CD14-positive monocyte (primary cell): ENCODE measurements around the gene SNX14. TPM values are rescaled to one million over a fixed set of nuclear protein-coding genes. Genes with fewer than 3 reads are reported as not detected.
"Not testable (repeated sequence)": the region's sequence is repeated elsewhere in the genome, so short reads cannot be mapped to it uniquely, and the experiment has no call there.

Source experiments
- DNase-seq, 3 donors: peaks; one replicate each; pipeline ENCODE4 v3.0.0-alpha.2; 2011 to 2022
- H2AFZ ChIP-seq: 2 replicates; pipeline ENCODE4 v1.6.0; 2012; ENCODE audit warnings: mild to moderate bottlenecking, low read depth, low read length, inconsistent platforms; ENCODE audit not compliant: insufficient read depth, poor library complexity, severe bottlenecking
- H3K27ac ChIP-seq, 2 donors: 1 replicate in 1 of 2; 2 replicates in 1 of 2; pipeline ENCODE4 v1.5.1; 2012 to 2013; ENCODE audit warnings: low read length in 2 of 2, control low read depth in 1 of 2, inconsistent platforms in 1 of 2, low read depth in 1 of 2, mild to moderate bottlenecking in 1 of 2
- H3K27me3 ChIP-seq, 2 donors: one replicate each; pipeline versions ENCODE4 v1.6.0 to v1.6.1; 2011 to 2013; ENCODE audit warnings: low read length in 2 of 2; ENCODE audit not compliant: control insufficient read depth in 2 of 2, insufficient read depth in 2 of 2
- H3K36me3 ChIP-seq, 2 donors: replicated peaks in 1 of 2; 1 replicate in 1 of 2; 2 replicates in 1 of 2; pipeline versions ENCODE4 v1.5.1 to v1.6.1; 2012 to 2013; ENCODE audit warnings: low read length in 2 of 2, control low read depth in 1 of 2, inconsistent platforms in 1 of 2, mild to moderate bottlenecking in 1 of 2; ENCODE audit not compliant: insufficient read depth in 2 of 2, control insufficient read depth in 1 of 2
- H3K4me1 ChIP-seq, 2 donors: 1 replicate in 1 of 2; 2 replicates in 1 of 2; pipeline versions ENCODE4 v1.5.1 to v1.6.1; 2012 to 2013; ENCODE audit warnings: low read length in 2 of 2, control low read depth in 1 of 2, inconsistent platforms in 1 of 2, mild to moderate bottlenecking in 1 of 2, moderate library complexity in 1 of 2; ENCODE audit not compliant: insufficient read depth in 2 of 2, control insufficient read depth in 1 of 2
- H3K4me2 ChIP-seq: replicated peaks from 2 replicates; pipeline ENCODE3; 2012; ENCODE audit warnings: low read length, moderate library complexity, mild to moderate bottlenecking; ENCODE audit not compliant: poor library complexity, severe bottlenecking; ENCODE audit errors: extremely low read depth
- H3K4me3 ChIP-seq, 3 experiments: fragments of 200-600 bp in 1 of 3; sonication (generic) in 1 of 3; replicated peaks in 1 of 3; 1 replicate in 2 of 3; 2 replicates in 1 of 3; pipeline ENCODE4 v1.5.1; 2011 to 2013; ENCODE audit warnings: low read length in 3 of 3, mild to moderate bottlenecking in 3 of 3, control low read depth in 2 of 3, low read depth in 2 of 3, inconsistent platforms in 1 of 3, moderate library complexity in 1 of 3
- H3K79me2 ChIP-seq: 2 replicates; pipeline ENCODE4 v1.6.0; 2012; ENCODE audit warnings: mild to moderate bottlenecking, control low read depth, inconsistent platforms, low read length, moderate library complexity; ENCODE audit not compliant: insufficient read depth
- H3K9ac ChIP-seq: 2 replicates; pipeline ENCODE4 v1.6.0; 2017; ENCODE audit warnings: low read length, mild to moderate bottlenecking; ENCODE audit not compliant: insufficient read depth, poor library complexity, severe bottlenecking
- H3K9me3 ChIP-seq, 2 donors: replicated peaks in 1 of 2; 1 replicate in 1 of 2; 2 replicates in 1 of 2; pipeline versions ENCODE4 v1.5.1 to v1.6.1; 2012 to 2013; ENCODE audit warnings: low read length in 2 of 2, control low read depth in 1 of 2; ENCODE audit not compliant: control insufficient read depth in 1 of 2, insufficient read depth in 1 of 2
- H4K20me1 ChIP-seq: 2 replicates; pipeline ENCODE4 v1.6.0; 2012; ENCODE audit warnings: mild to moderate bottlenecking, low read length, control low read depth, moderate library complexity; ENCODE audit not compliant: insufficient read depth
- H3K27ac Mint-ChIP-seq, 7 donors: one replicate each; pipeline ENCODE4 v1.8.0; 2020; ENCODE audit warnings: mild to moderate bottlenecking in 7 of 7, mixed read lengths in 7 of 7, moderate library complexity in 6 of 7, inconsistent platforms in 2 of 7
- H3K27me3 Mint-ChIP-seq, 3 donors: one replicate each; pipeline ENCODE4 v1.8.0; 2021 to 2022; ENCODE audit warnings: low read depth in 3 of 3, mild to moderate bottlenecking in 3 of 3, mixed read lengths in 3 of 3, moderate library complexity in 3 of 3, inconsistent platforms in 1 of 3
- H3K36me3 Mint-ChIP-seq, 2 donors: one replicate each; pipeline ENCODE4 v1.8.0; 2020; ENCODE audit warnings: mixed read lengths in 2 of 2, inconsistent platforms in 1 of 2, mild to moderate bottlenecking in 1 of 2
- H3K4me1 Mint-ChIP-seq: one replicate; pipeline ENCODE4 v1.8.0; 2020; ENCODE audit warnings: mild to moderate bottlenecking, mixed read lengths
- H3K4me3 Mint-ChIP-seq, 2 donors: one replicate each; pipeline ENCODE4 v1.8.0; 2020; ENCODE audit warnings: mild to moderate bottlenecking in 2 of 2, mixed read lengths in 2 of 2, moderate library complexity in 1 of 2
- H3K9me3 Mint-ChIP-seq, 7 donors: one replicate each; pipeline ENCODE4 v1.8.0; 2020 to 2022; ENCODE audit warnings: mixed read lengths in 7 of 7, mild to moderate bottlenecking in 6 of 7, moderate library complexity in 6 of 7, inconsistent platforms in 2 of 7
- WGBS: methylation state at CpG from one replicate; pipeline ENCODE4 v1.1.5; 2013; ENCODE audit warnings: missing lambda C conversion rate; ENCODE audit not compliant: insufficient coverage; 5-methylcytosine and 5-hydroxymethylcytosine counted together
- intact Hi-C, 2 donors: fragments of 100-400 bp; cut with micrococcal nuclease; formaldehyde crosslinking; loops; one replicate each; pipeline versions ENCODE4 v1.15.0 to v1.15.1; 2023
- polyA plus RNA-seq, 3 donors: library from polyadenylated mRNA; depleted of rRNA in 1 of 3; unstranded in 2 of 3; stranded (reverse) in 1 of 3; fragments of 300-500 nt in 2 of 3; fragments of >200 nt in 1 of 3; fragmentation: Illumina TruSeq in 2 of 3; gene quantifications; 1 replicate in 2 of 3; 2 replicates in 1 of 3; pipeline ENCODE4 v1.2.3, GENCODE V29; 2012 to 2021
- TF ChIP-seq, protein P1 (sequence below): fragments of 200-600 bp; IDR thresholded peaks from one replicate; pipeline ENCODE4 v1.8.0; 2022; ENCODE audit warnings: antibody characterized with exemption, mild to moderate bottlenecking

SNX14 gene
- polyA plus RNA-seq, 3 donors, result 40.2 to 75.6 (median 73.3) TPM

DNA sequence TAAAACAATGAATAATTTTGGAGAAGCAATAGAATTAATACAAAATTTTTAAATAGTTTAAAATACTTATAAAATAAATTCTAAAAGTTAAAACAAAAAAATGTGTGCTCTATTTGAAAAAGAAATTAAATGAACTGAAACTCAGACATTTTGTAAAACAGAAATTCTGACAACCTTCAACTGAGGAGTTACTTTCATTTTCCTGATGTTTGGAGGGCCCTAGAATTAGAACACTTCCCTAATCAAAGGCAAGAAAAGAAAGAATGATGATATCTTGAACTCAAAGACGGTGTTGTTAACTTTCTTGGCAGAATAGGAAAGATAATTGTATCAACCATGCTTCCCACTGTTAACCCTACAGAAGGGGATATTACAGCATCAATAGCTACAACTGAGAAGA lies 27.9 kb downstream of the SNX14 start:
- Histone ChIP-seq H3K27ac (peak overlapping the region in 1 of 2 donors; percentile 11), H4K20me1 (no peaks in the 10 kb centered on the region), H3K4me1 (no peaks in the 10 kb centered on the region), H3K4me3 (no peak overlapping the region), H3K9me3 (no peaks in the 10 kb centered on the region), H3K36me3 (peaks cover 16 to 81% of the 10 kb centered on the region in 2 donors), H3K27me3 (no peaks in the 10 kb centered on the region), H3K9ac (no peak overlapping the region), H3K4me2 (no peak overlapping the region), H3K79me2 (no peaks in the 10 kb centered on the region), H2AFZ (no peak overlapping the region)
- H3K4me3 Mint-ChIP-seq, result no peak overlapping the region
- H3K36me3 Mint-ChIP-seq, result peaks cover 39 to 73% of the 10 kb centered on the region in 2 donors
- peaks cover 0 to 7% (median 0%) of the 10 kb centered on the region in 7 donors for H3K9me3 Mint-ChIP-seq
- TF ChIP-seq, protein P1, sequence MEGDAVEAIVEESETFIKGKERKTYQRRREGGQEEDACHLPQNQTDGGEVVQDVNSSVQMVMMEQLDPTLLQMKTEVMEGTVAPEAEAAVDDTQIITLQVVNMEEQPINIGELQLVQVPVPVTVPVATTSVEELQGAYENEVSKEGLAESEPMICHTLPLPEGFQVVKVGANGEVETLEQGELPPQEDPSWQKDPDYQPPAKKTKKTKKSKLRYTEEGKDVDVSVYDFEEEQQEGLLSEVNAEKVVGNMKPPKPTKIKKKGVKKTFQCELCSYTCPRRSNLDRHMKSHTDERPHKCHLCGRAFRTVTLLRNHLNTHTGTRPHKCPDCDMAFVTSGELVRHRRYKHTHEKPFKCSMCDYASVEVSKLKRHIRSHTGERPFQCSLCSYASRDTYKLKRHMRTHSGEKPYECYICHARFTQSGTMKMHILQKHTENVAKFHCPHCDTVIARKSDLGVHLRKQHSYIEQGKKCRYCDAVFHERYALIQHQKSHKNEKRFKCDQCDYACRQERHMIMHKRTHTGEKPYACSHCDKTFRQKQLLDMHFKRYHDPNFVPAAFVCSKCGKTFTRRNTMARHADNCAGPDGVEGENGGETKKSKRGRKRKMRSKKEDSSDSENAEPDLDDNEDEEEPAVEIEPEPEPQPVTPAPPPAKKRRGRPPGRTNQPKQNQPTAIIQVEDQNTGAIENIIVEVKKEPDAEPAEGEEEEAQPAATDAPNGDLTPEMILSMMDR, result no peak
- H3K27ac Mint-ChIP-seq, result peak overlapping the region in 3 of 7 donors; percentile 51 to 78 (median 72)
- no peaks in the 10 kb centered on the region for H3K27me3 Mint-ChIP-seq
- whole genome bisulfite sequencing, result no CpG with 5 or more reads among the region's 1 CpG
- intact Hi-C loops, result no loop called here
- H3K4me1 Mint-ChIP-seq, result peaks cover 12% of the 10 kb centered on the region
- DNase-seq, result no peak

DNA sequence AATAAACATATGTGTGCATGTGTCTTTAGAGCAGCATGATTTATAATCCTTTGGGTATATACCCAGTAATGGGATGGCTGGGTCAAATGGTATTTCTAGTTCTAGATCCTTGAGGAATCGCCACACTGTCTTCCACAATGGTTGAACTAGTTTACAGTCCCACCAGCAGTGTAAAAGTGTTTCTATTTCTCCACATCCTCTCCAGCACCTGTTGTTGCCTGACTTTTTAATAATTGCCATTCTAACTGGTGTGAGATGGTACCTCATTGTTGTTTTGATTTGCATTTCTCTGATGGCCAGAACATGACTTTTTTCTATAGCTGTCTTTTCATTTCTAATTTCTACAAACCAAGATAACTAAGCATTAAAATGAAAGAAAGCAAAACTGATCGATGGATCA lies 29.4 kb downstream of the SNX14 start:
- H3K9me3 ChIP-seq, H3K4me3 Mint-ChIP-seq, H3K9ac ChIP-seq, H3K27ac ChIP-seq, H3K27ac Mint-ChIP-seq, H3K79me2 ChIP-seq, H4K20me1 ChIP-seq, DNase-seq, H2AFZ ChIP-seq, H3K4me2 ChIP-seq, H3K4me1 ChIP-seq, H3K4me3 ChIP-seq, intact Hi-C loops, H3K27me3 Mint-ChIP-seq, H3K27me3 ChIP-seq, H3K9me3 Mint-ChIP-seq: not testable (repeated sequence)
- WGBS, result no CpG with 5 or more reads among the region's 2 CpGs
- H3K36me3 Mint-ChIP-seq, result peaks cover 43 to 76% of the 10 kb centered on the region in 2 donors
- peaks cover 11% of the 10 kb centered on the region for H3K4me1 Mint-ChIP-seq
- peaks cover 23 to 77% of the 10 kb centered on the region in 2 donors for H3K36me3 ChIP-seq
